SK-N-MC (cell line): ENCODE data around the gene EEF1A1.

ENCODE experiments used
- EZH2 ChIP-seq: fragments of 200-600 bp; sonication (generic); IDR thresholded peaks from one replicate; pipeline ENCODE4 v1.6.1; 2017; ENCODE audit warnings: antibody characterized with exemption
- FOXP2 ChIP-seq: optimal IDR thresholded peaks from 2 replicates; pipeline ENCODE3; 2011; ENCODE audit warnings: mild to moderate bottlenecking, moderate library complexity; ENCODE audit not compliant: insufficient read depth; ENCODE audit errors: extremely low read length, control extremely low read depth
- POLR2AphosphoS5 ChIP-seq: IDR thresholded peaks from 2 replicates; pipeline ENCODE4 v1.6.1; 2012; ENCODE audit warnings: mild to moderate bottlenecking, low read depth, low read length, borderline replicate concordance

DNA sequence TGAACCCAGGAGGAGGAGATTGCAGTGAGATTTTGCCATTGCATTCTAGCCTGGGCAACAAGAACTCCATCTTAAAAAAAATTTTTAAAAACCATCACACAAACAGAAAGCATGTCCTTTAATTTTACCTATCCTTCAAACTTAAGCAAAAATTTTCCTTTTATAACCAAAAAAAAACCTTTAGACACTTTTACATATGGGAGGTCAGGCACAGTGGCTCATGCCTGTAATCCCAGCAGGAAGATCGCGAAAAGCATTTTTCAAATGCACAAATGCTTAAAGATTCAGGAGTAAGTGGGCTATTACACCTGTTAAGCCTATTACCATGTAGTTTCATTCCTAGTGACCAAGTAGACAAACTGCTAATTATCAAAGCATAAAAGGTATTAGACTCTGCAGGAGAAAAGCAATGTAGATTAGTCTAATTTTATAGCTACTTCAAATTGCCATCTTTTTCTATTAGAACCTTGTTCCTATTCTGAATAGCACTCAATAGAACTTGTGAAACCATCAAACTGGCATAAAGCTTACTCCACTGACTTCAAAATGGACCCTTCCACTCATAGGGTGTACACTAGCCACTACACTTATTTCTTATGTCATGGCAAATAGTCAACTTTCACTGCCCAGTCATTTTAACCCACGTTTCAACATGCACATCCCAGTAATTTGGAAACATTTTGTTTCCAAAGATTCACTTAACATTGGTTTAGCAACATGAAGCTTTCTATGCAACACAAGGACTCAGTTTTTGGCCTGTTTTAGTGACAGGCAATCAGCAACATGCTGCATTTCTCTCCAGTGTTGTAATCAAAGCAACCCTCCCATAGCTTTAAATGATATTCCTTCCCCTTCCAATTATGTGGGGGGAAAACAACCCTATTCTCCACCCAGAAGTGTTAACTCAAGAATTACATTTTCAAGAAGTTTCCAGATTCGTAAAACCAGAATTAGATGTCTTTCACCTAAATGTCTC, 4.0 kb downstream of the EEF1A1 start:
- TF ChIP-seq POLR2AphosphoS5 = peak; percentile 41; the same call in 1 of the 2 replicates
- TF ChIP-seq EZH2 = no peak
- no peak for TF ChIP-seq FOXP2
